HG03103 (cell line): Measurements from ENCODE around the gene MEF2B.
"Not testable (repeated sequence)": the region's sequence is repeated elsewhere in the genome, so short reads cannot be mapped to it uniquely, and the experiment has no call there.

ENCODE experiments used
- ATAC-seq: cut with Tn5 transposase; IDR thresholded peaks from one replicate; pipeline ENCODE4 v1.9.1; 2021; ENCODE audit warnings: low read depth; ENCODE audit not compliant: unreplicated experiment

MEF2B gene

DNA sequence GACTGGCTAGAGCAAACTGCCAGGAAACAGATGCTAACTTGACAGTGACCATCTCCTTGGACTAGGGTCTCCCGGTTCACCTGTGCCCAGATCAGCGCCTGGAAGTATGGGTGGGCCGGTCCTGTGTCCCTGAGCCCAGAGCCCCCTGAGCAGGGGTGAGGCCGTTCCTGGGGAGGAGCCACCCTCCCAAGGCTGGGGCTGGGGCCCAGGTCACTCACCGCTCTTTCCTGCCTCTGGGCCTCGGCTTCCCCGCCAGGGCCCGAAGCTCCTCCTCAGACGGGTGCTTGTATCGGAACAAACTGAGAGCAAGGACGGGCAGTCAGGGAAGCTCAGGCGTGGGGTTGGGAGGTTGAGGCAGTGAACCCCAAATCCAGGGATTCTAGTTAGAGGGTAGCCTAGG is 37.2 kb downstream of the MEF2B start:
- ATAC-seq: no peak

- ATAC-seq: no peak
These were observed 38.1 kb downstream of the MEF2B start for GRCh38 chr19:19131989-19132388.

GRCh38 chr19:19126102-19126501 is 44.0 kb downstream of the MEF2B start:
- no peak for ATAC-seq

DNA sequence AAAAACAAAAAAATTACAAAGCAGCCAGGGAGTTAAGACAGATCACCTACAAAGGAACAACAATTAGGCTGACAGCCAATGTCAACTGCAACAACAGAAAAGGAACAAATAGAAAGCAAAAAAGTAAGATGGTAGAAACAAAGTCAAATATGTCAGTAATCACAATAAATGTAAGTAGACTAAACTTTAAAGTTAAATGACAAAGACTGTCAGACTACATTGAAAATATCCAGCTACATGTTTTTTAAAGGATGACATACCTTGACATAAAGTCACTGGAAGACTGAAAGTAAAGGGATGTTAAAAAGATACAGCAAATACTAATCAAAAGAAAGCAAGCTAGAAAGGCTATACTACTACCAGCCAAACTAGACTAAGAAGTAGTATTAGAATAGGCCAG is 46.7 kb downstream of the MEF2B start:
- no peak for ATAC-seq

DNA sequence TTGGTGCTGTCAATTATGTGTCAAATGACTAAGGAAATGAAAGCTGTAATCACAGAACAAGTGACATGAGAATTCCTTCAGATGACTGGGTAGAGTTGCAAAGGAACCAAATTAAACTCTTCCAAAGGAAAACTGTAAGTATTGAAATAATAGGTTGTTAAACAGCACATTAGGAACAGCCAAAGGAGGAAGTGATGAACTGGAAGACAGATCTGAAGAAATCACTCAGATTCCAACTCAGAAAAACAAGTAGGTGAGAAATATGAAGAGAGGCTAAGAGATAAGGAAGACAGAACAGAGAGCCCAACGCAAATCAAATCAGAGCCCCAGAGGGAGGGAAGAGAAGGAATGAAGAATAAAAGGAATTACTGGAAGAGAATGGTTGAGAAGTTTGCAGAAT is 47.2 kb downstream of the MEF2B start:
- no peak for ATAC-seq

GRCh38 chr19:19121371-19121770 is 48.7 kb downstream of the MEF2B start:
- no peak for ATAC-seq

- no peak for ATAC-seq
These were observed 49.5 kb downstream of the MEF2B start for GRCh38 chr19:19120308-19121231.

GRCh38 chr19:19119325-19120237 is 50.5 kb downstream of the MEF2B start:
- ATAC-seq: no peak

DNA sequence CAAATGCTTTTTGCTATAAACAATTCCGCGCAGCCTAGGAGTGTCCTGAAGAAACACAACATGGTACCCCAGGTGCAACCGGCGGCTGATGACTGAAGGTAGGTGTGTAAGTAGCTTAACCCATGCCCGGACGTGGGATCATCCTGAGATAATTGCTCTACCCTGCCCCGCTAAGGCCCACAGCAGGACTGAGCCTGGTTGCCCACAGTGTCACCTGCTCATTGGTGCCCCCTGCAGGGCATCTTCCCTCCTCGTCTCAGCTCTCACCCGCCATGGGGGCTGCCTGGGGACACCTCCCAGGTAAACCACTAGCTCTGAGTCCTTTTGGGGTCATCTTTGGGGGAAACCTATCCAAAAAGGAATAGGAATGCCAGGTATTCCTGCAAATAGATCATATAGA is 54.1 kb downstream of the MEF2B start:
- ATAC-seq: no peak

- ATAC-seq: no peak
These were observed 56.9 kb downstream of the MEF2B start for GRCh38 chr19:19113040-19113626.

DNA sequence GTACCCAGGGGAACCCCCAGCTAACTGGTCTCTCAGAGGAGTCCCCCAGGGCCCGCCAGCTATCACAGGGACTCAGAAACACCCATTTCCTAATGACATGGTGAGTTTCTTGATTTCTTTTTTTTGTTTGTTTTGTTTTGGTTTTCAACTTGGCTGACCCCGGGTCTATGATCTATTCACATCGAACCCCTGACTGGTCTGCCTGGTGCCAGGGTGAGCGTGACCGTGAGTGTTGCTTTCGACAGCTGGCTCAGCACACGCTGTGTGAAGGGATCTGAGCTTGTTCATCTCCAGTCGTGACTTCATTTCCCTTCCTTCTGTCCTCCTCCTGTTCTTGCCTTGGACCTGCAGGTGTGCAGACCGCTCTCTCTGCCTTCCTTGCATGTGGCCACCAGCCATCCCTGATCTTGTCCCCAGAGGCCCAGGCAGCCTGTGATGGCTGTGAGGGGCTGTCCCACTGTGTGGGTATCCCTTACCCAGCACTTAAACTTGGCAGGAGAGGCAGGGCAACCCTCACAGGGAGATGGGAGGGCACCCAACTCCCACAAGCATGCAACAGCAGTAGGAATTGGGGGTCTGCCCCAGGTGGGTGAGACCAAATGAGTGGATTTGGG is 58.0 kb downstream of the MEF2B start:
- ATAC-seq: no peak

GRCh38 chr19:19111136-19111835 is 58.8 kb downstream of the MEF2B start:
- ATAC-seq: no peak

GRCh38 chr19:19110410-19111135 is 59.5 kb downstream of the MEF2B start:
- no peak for ATAC-seq

DNA sequence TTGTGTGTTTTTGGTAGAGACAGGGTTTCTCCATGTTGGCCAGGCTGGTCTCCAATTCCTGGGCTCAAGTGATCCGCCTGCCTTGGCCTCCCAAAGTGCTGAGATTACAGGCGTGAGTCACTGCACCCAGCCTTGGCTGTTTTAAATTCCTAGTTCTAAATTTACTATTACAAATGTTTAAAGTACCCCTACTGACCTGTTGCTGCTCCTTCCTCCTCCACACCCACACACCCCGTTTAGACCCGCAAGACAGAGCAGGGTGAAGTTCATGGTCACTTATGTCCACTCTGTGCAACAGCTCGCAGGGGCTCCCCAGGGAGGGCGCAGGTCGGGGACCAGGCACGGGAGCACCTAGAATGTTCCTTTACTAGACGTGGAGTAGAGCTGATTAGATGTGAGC is 60.5 kb downstream of the MEF2B start:
- ATAC-seq: no peak

DNA sequence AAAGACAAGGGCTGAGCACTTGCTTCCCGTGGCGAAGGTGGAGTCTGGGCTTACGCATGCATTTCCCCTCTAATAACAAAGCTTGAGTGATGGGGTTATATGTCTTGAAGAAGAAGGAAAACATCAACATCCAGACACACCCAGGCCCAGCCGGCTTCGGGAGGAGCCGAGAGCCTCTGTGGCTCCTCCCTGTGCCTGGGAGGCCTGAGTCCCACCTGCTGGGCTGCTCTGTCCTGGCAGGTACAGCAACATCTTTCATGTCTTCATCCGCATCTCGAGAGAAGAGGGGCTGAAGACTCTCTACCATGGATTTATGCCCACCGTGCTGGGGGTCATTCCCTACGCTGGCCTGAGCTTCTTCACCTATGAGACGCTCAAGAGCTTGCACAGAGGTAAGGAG is 62.4 kb downstream of the MEF2B start:
- ATAC-seq: no peak

GRCh38 chr19:19106938-19107337 is 63.1 kb downstream of the MEF2B start:
- not testable (repeated sequence) for ATAC-seq

GRCh38 chr19:19106056-19106551 is 64.0 kb downstream of the MEF2B start:
- ATAC-seq: no peak

GRCh38 chr19:19105365-19106055 is 64.6 kb downstream of the MEF2B start:
- ATAC-seq: no peak

DNA sequence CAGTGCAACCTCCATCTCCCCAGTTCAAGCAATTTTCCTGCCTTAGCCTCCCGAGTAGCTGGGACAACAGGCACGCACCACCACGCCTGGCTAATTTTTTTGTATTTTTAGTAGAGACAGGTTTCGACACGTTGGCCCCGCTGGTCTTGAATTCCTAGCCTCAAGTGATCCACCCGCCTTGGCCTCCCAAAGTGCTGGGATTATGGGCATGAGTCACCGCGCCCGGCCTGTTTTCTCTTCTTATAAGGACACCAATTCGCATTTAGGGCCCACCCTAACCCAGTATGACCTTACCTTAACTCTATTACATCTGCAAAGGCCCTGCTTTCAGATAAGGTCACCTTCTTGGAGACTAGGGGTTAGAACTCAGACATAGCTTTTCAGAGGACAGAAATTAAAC is 66.9 kb downstream of the MEF2B start:
- no peak for ATAC-seq
